ENCODE results near the gene PAWR. TPM values are rescaled to one million over a fixed set of nuclear protein-coding genes. Genes with fewer than 3 reads are reported as not detected.
"Not testable (repeated sequence)": the region's sequence is repeated elsewhere in the genome, so short reads cannot be mapped to it uniquely, and the experiment has no call there.

The PAWR gene
- total and polyA plus RNA-seq, 4 experiments from 2014 or later: 0.87 to 4.7 (median 2.2) TPM

- Mint-ChIP-seq H3K27me3 (no peaks in the 10 kb centered on the region), H3K36me3 (peaks cover 3 to 6% of the 10 kb centered on the region in 2 donors), H3K27ac (no peak overlapping the region), H3K9me3 (peaks cover 0 to 15% (median 8%) of the 10 kb centered on the region in 8 donors), H3K4me1 (no peaks in the 10 kb centered on the region), H3K4me3 (no peak overlapping the region)
- Histone ChIP-seq H3K36me3 (ENCODE audit: insufficient read depth, low read length) (no peaks in the 10 kb centered on the region), H3K27ac (ENCODE audit: low read depth, low read length) (no peak overlapping the region), H3K4me3 (ENCODE audit: low read length in 2 of 2) (no peak overlapping the region), H3K9me3 (ENCODE audit: control insufficient read depth in 1 of 2, low read length in 2 of 2) (no peaks in the 10 kb centered on the region), H3K27me3 (ENCODE audit: insufficient read depth, low read length) (no peaks in the 10 kb centered on the region), H3K4me1 (ENCODE audit: insufficient read depth, low read length) (no peaks in the 10 kb centered on the region)
- no peak for DNase-seq
- intact Hi-C loops (cut with micrococcal nuclease): no loop called here
- POLR2A ChIA-PET (ENCODE audit: partially characterized antibody): no interaction called here
- CTCF ChIA-PET (ENCODE audit: partially characterized antibody): interaction anchor here (0.6 to 1.2 kb wide), 2 partner anchors 13 to 19 kb away, joined by 3 read pairs; no protein-coding TSS in a partner anchor
These were observed 124.2 kb downstream of the PAWR start for GRCh38 chr12:79566452-79567174.

- H3K4me1 Mint-ChIP-seq; H3K36me3 ChIP-seq (ENCODE audit: insufficient read depth, low read length); H3K9me3 ChIP-seq (ENCODE audit: control insufficient read depth in 1 of 2, low read length in 2 of 2); intact Hi-C loops (cut with micrococcal nuclease); H3K4me3 ChIP-seq (ENCODE audit: low read length in 2 of 2); H3K9me3 Mint-ChIP-seq; CTCF ChIA-PET (ENCODE audit: partially characterized antibody); H3K27me3 Mint-ChIP-seq; H3K4me1 ChIP-seq (ENCODE audit: insufficient read depth, low read length); DNase-seq; H3K4me3 Mint-ChIP-seq; POLR2A ChIA-PET (ENCODE audit: partially characterized antibody); H3K27ac Mint-ChIP-seq; H3K27ac ChIP-seq (ENCODE audit: low read depth, low read length); H3K36me3 Mint-ChIP-seq; H3K27me3 ChIP-seq (ENCODE audit: insufficient read depth, low read length): not testable (repeated sequence)
These were observed 125.9 kb downstream of the PAWR start for GRCh38 chr12:79564727-79565350.

DNA sequence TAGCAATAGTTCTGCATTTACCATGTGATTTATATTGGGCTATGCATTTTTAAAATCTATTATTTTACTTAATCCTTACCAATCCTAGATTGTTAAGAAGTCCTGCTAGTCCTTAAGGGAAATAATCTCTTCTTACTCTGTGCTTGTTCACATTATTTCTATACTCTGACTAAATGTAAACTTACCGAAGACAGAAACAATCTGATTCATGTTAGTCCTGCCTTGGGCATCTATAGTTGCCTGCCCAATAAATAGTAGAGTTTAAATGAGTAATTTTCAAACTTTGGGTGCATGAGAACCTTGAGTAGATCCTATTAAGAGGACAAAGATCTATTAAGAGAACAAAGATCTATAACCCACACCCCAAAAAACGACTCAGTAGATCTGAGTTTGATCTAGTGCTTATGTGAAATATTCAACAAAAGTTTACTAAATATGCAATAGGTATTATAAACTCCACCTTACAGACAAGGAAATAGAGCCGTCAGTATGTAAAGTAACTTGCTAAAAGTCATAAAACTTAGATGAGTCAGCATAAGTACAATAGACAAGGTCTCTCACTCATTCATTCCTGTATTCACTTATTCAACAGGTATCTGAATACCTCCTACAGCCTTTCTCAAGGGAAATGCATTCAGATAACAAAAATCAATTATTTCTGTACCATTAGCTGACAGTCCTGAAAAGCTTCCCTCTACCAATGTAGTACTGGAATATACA lies 127.6 kb downstream of the PAWR start:
- Histone ChIP-seq H3K27ac (ENCODE audit: low read depth, low read length) (no peak overlapping the region), H3K36me3 (ENCODE audit: insufficient read depth, low read length) (no peaks in the 10 kb centered on the region), H3K9me3 (ENCODE audit: control insufficient read depth in 1 of 2, low read length in 2 of 2) (no peaks in the 10 kb centered on the region), H3K27me3 (ENCODE audit: insufficient read depth, low read length) (no peaks in the 10 kb centered on the region), H3K4me3 (ENCODE audit: low read length in 2 of 2) (no peak overlapping the region), H3K4me1 (ENCODE audit: insufficient read depth, low read length) (no peaks in the 10 kb centered on the region)
- intact Hi-C loops (cut with micrococcal nuclease): no loop called here
- H3K4me1 Mint-ChIP-seq: no peaks in the 10 kb centered on the region
- H3K27ac Mint-ChIP-seq: no peak overlapping the region
- H3K9me3 Mint-ChIP-seq: peaks cover 0 to 2% (median 0%) of the 10 kb centered on the region in 8 donors
- no peaks in the 10 kb centered on the region for H3K36me3 Mint-ChIP-seq
- CTCF ChIA-PET (ENCODE audit: partially characterized antibody): no interaction called here
- DNase-seq: no peak
- POLR2A ChIA-PET (ENCODE audit: partially characterized antibody): no interaction called here
- no peak overlapping the region for H3K4me3 Mint-ChIP-seq
- no peaks in the 10 kb centered on the region for H3K27me3 Mint-ChIP-seq

- no peaks in the 10 kb centered on the region for H3K9me3 ChIP-seq (ENCODE audit: control insufficient read depth in 1 of 2, low read length in 2 of 2)
- H3K4me1 ChIP-seq (ENCODE audit: insufficient read depth, low read length): no peaks in the 10 kb centered on the region
- ChIA-PET CTCF (ENCODE audit: partially characterized antibody) (no interaction called here), POLR2A (ENCODE audit: partially characterized antibody) (no interaction called here)
- H3K27ac Mint-ChIP-seq: no peak overlapping the region
- H3K9me3 Mint-ChIP-seq: peaks cover 0 to 1% (median 0%) of the 10 kb centered on the region in 8 donors
- intact Hi-C loops (cut with micrococcal nuclease): no loop called here
- H3K27me3 Mint-ChIP-seq: no peaks in the 10 kb centered on the region
- no peak overlapping the region for H3K4me3 Mint-ChIP-seq
- H3K4me1 Mint-ChIP-seq: no peaks in the 10 kb centered on the region
- H3K27ac ChIP-seq (ENCODE audit: low read depth, low read length): no peak overlapping the region
- no peaks in the 10 kb centered on the region for H3K36me3 ChIP-seq (ENCODE audit: insufficient read depth, low read length)
- H3K27me3 ChIP-seq (ENCODE audit: insufficient read depth, low read length): no peaks in the 10 kb centered on the region
- no peaks in the 10 kb centered on the region for H3K36me3 Mint-ChIP-seq
- no peak overlapping the region for H3K4me3 ChIP-seq (ENCODE audit: low read length in 2 of 2)
- no peak for DNase-seq
These were observed 129.2 kb downstream of the PAWR start for GRCh38 chr12:79561401-79562132.

DNA sequence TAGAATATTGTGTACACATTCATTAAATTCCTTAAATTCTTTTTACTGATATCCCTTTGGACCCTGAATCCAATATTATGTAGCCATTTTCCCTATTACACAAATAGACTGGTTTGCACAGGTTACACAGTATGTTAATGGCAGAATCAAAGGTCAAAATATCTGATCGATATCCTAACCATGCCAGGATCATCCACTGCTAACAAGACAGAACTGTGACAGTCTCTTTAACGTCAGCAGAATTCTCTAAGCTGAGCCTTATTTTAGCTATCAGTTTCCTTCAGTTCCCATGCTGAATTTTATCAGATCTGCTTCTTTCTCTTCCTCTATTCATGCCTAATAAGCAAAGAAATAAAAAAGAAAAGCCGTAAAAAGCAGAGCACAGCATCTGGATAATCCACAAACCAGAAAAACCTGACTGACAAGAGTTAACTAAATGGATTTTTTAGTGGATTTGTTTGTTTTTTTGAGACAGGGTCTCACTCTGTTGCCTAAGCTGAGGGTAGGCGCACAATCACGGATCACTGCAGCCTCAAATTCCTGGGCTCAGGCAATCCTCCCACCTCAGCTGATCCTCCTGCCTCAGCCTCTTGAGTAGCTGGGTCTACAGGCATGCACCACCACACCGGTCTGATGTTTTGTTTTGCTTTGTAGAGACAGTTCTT lies 130.4 kb downstream of the PAWR start:
- Mint-ChIP-seq H3K4me1 (no peaks in the 10 kb centered on the region), H3K27ac (no peak overlapping the region), H3K9me3 (no peaks in the 10 kb centered on the region), H3K36me3 (no peaks in the 10 kb centered on the region), H3K4me3 (no peak overlapping the region), H3K27me3 (no peaks in the 10 kb centered on the region)
- H3K9me3 ChIP-seq (ENCODE audit: control insufficient read depth in 1 of 2, low read length in 2 of 2): no peaks in the 10 kb centered on the region
- intact Hi-C loops (cut with micrococcal nuclease): no loop called here
- ChIA-PET POLR2A (ENCODE audit: partially characterized antibody) (no interaction called here), CTCF (ENCODE audit: partially characterized antibody) (no interaction called here)
- no peaks in the 10 kb centered on the region for H3K4me1 ChIP-seq (ENCODE audit: insufficient read depth, low read length)
- H3K27me3 ChIP-seq (ENCODE audit: insufficient read depth, low read length): no peaks in the 10 kb centered on the region
- H3K36me3 ChIP-seq (ENCODE audit: insufficient read depth, low read length): no peaks in the 10 kb centered on the region
- H3K4me3 ChIP-seq (ENCODE audit: low read length in 2 of 2): no peak overlapping the region
- DNase-seq: no peak
- no peak overlapping the region for H3K27ac ChIP-seq (ENCODE audit: low read depth, low read length)

DNA sequence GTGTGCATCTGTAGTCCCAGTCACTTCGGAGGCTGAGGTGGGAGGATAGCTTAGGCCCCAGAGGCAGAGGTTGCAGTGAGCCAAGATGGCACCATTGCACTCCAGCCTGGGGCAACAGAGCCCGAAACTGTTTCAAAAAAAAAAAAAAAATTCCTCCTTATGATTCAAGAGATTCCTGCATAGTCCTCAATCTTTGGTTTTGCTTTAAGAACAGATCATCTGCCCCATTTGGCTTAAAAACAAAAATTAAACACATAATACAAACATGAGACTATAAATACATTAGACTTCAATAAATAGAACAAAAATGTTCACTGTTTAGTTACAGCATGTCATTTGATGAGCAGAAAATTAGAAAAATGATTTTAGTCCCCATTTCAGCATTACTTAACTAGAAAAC lies 131.2 kb downstream of the PAWR start:
- Mint-ChIP-seq H3K4me1 (no peaks in the 10 kb centered on the region), H3K9me3 (no peaks in the 10 kb centered on the region), H3K27ac (no peak overlapping the region), H3K4me3 (no peak overlapping the region), H3K27me3 (no peaks in the 10 kb centered on the region), H3K36me3 (no peaks in the 10 kb centered on the region)
- intact Hi-C loops (cut with micrococcal nuclease): no loop called here
- H3K27me3 ChIP-seq (ENCODE audit: insufficient read depth, low read length): no peaks in the 10 kb centered on the region
- DNase-seq: no peak
- ChIA-PET POLR2A (ENCODE audit: partially characterized antibody) (no interaction called here), CTCF (ENCODE audit: partially characterized antibody) (no interaction called here)
- H3K4me3 ChIP-seq (ENCODE audit: low read length in 2 of 2): no peak overlapping the region
- H3K27ac ChIP-seq (ENCODE audit: low read depth, low read length): no peak overlapping the region
- H3K4me1 ChIP-seq (ENCODE audit: insufficient read depth, low read length): no peaks in the 10 kb centered on the region
- H3K36me3 ChIP-seq (ENCODE audit: insufficient read depth, low read length): no peaks in the 10 kb centered on the region
- H3K9me3 ChIP-seq (ENCODE audit: control insufficient read depth in 1 of 2, low read length in 2 of 2): no peaks in the 10 kb centered on the region
